HEK293 (cell line): ENCODE measurements around the gene IGF2BP1.

ENCODE experiments used
- GFI1B ChIP-seq: fragments of 450-650 bp; formaldehyde crosslinking; IDR thresholded peaks from 2 replicates; pipeline ENCODE4 v1.5.1; 2016; ENCODE audit warnings: missing biosample characterization, missing genetic modification characterization
- MYNN ChIP-seq: fragments of 450-650 bp; formaldehyde crosslinking; IDR thresholded peaks from 2 replicates; pipeline ENCODE4 v1.5.1; 2016; ENCODE audit warnings: missing biosample characterization, missing genetic modification characterization, borderline replicate concordance
- SCRT2 ChIP-seq: fragments of 450-650 bp; formaldehyde crosslinking; IDR thresholded peaks from 2 replicates; pipeline ENCODE4 v1.5.1; 2016; ENCODE audit warnings: missing biosample characterization, missing genetic modification characterization
- SP7 ChIP-seq: fragments of 450-650 bp; formaldehyde crosslinking; IDR thresholded peaks from 2 replicates; pipeline ENCODE4 v1.5.1; 2016; ENCODE audit warnings: missing biosample characterization, missing genetic modification characterization
- TRIM28 ChIP-seq: IDR thresholded peaks from 2 replicates; pipeline ENCODE4 v1.6.1; 2011; ENCODE audit warnings: low read length, control low read depth, borderline replicate concordance
- YY1 ChIP-seq: fragments of 450-650 bp; formaldehyde crosslinking; IDR thresholded peaks from 2 replicates; pipeline ENCODE4 v1.5.1; 2018; ENCODE audit warnings: missing biosample characterization, missing genetic modification characterization
- ZBTB48 ChIP-seq: fragments of 450-650 bp; formaldehyde crosslinking; IDR thresholded peaks from 2 replicates; pipeline ENCODE4 v1.5.1; 2016; ENCODE audit warnings: missing biosample characterization, missing genetic modification characterization
- ZEB2 ChIP-seq: fragments of 450-650 bp; formaldehyde crosslinking; IDR thresholded peaks from 2 replicates; pipeline ENCODE4 v1.5.1; 2016; ENCODE audit warnings: missing biosample characterization, missing genetic modification characterization
- ZNF114 ChIP-seq: fragments of 450-650 bp; formaldehyde crosslinking; IDR thresholded peaks from 2 replicates; pipeline ENCODE4 v1.5.0; 2017; ENCODE audit warnings: missing biosample characterization, missing genetic modification characterization
- ZNF133 ChIP-seq: fragments of 450-650 bp; formaldehyde crosslinking; IDR thresholded peaks from 2 replicates; pipeline ENCODE4 v1.5.1; 2016; ENCODE audit warnings: missing biosample characterization, missing genetic modification characterization
- ZNF169 ChIP-seq: fragments of 450-650 bp; formaldehyde crosslinking; IDR thresholded peaks from 2 replicates; pipeline ENCODE4 v1.5.1; 2016; ENCODE audit warnings: missing biosample characterization, missing genetic modification characterization
- ZNF174 ChIP-seq: fragments of 450-650 bp; formaldehyde crosslinking; IDR thresholded peaks from 2 replicates; pipeline ENCODE4 v1.5.0; 2017; ENCODE audit warnings: missing biosample characterization, mild to moderate bottlenecking, missing genetic modification characterization
- ZNF184 ChIP-seq: fragments of 450-650 bp; IDR thresholded peaks from 2 replicates; pipeline ENCODE4 v1.5.1; 2018; ENCODE audit warnings: missing biosample characterization, mild to moderate bottlenecking, missing genetic modification characterization
- ZNF23 ChIP-seq: fragments of 450-650 bp; formaldehyde crosslinking; IDR thresholded peaks from 2 replicates; pipeline ENCODE4 v1.5.1; 2016; ENCODE audit warnings: missing biosample characterization, missing genetic modification characterization, borderline replicate concordance
- ZNF394 ChIP-seq: fragments of 450-650 bp; formaldehyde crosslinking; IDR thresholded peaks from 2 replicates; pipeline ENCODE4 v1.5.1; 2016; ENCODE audit warnings: missing biosample characterization, missing genetic modification characterization, mild to moderate bottlenecking, moderate library complexity, borderline replicate concordance
- ZNF473 ChIP-seq: fragments of 450-650 bp; formaldehyde crosslinking; IDR thresholded peaks from 2 replicates; pipeline ENCODE4 v1.5.1; 2017; ENCODE audit warnings: missing biosample characterization, missing genetic modification characterization
- ZNF530 ChIP-seq: fragments of 450-650 bp; formaldehyde crosslinking; IDR thresholded peaks from 2 replicates; pipeline ENCODE4 v1.5.1; 2016; ENCODE audit warnings: low read depth, missing biosample characterization, missing genetic modification characterization
- ZNF561 ChIP-seq: fragments of 450-650 bp; IDR thresholded peaks from 2 replicates; pipeline ENCODE4 v1.5.1; 2018; ENCODE audit warnings: missing biosample characterization, missing genetic modification characterization, borderline replicate concordance
- ZNF571 ChIP-seq: fragments of 450-650 bp; formaldehyde crosslinking; IDR thresholded peaks from 2 replicates; pipeline ENCODE4 v1.5.0; 2017; ENCODE audit warnings: missing biosample characterization, missing genetic modification characterization
- ZNF585B ChIP-seq: fragments of 450-650 bp; formaldehyde crosslinking; IDR thresholded peaks from 2 replicates; pipeline ENCODE4 v1.5.1; 2016; ENCODE audit warnings: missing biosample characterization, missing genetic modification characterization
- ZNF610 ChIP-seq: fragments of 450-650 bp; formaldehyde crosslinking; IDR thresholded peaks from 2 replicates; pipeline ENCODE4 v1.5.1; 2016; ENCODE audit warnings: missing biosample characterization, missing genetic modification characterization, borderline replicate concordance
- ZNF621 ChIP-seq: fragments of 450-650 bp; formaldehyde crosslinking; IDR thresholded peaks from 2 replicates; pipeline ENCODE4 v1.5.1; 2017; ENCODE audit warnings: missing biosample characterization, missing genetic modification characterization
- ZNF654 ChIP-seq: fragments of 450-650 bp; formaldehyde crosslinking; IDR thresholded peaks from 2 replicates; pipeline ENCODE4 v1.5.1; 2016; ENCODE audit warnings: low read depth, missing biosample characterization, missing genetic modification characterization
- ZNF660 ChIP-seq: fragments of 450-650 bp; IDR thresholded peaks from 2 replicates; pipeline ENCODE4 v1.5.1; 2018; ENCODE audit warnings: missing biosample characterization, mild to moderate bottlenecking, missing genetic modification characterization
- ZNF707 ChIP-seq: fragments of 450-650 bp; formaldehyde crosslinking; IDR thresholded peaks from 2 replicates; pipeline ENCODE4 v1.5.1; 2016; ENCODE audit warnings: missing biosample characterization, missing genetic modification characterization
- ZSCAN30 ChIP-seq: fragments of 450-650 bp; IDR thresholded peaks from 2 replicates; pipeline ENCODE4 v1.5.1; 2018; ENCODE audit warnings: missing biosample characterization, mild to moderate bottlenecking, missing genetic modification characterization, moderate library complexity
- ZXDB ChIP-seq: fragments of 450-650 bp; formaldehyde crosslinking; IDR thresholded peaks from 2 replicates; pipeline ENCODE4 v1.5.1; 2016; ENCODE audit warnings: missing biosample characterization, missing genetic modification characterization
- TF ChIP-seq, protein P1 (sequence below): fragments of 450-650 bp; formaldehyde crosslinking; IDR thresholded peaks from 2 replicates; pipeline ENCODE4 v1.5.1; 2017; ENCODE audit warnings: missing biosample characterization, mild to moderate bottlenecking, missing genetic modification characterization, moderate library complexity
- TF ChIP-seq, protein P2 (sequence below): fragments of 450-650 bp; formaldehyde crosslinking; IDR thresholded peaks from 2 replicates; pipeline ENCODE4 v1.5.1; 2016; ENCODE audit warnings: missing biosample characterization, missing genetic modification characterization
- TF ChIP-seq, protein P3 (sequence below): fragments of 450-650 bp; formaldehyde crosslinking; IDR thresholded peaks from 2 replicates; pipeline ENCODE4 v1.5.1; 2017; ENCODE audit warnings: missing biosample characterization, missing genetic modification characterization
- TF ChIP-seq, protein P4 (sequence below): fragments of 450-650 bp; formaldehyde crosslinking; IDR thresholded peaks from 2 replicates; pipeline ENCODE4 v1.5.1; 2016; ENCODE audit warnings: missing biosample characterization, missing genetic modification characterization
- TF ChIP-seq, protein P5 (sequence below): fragments of 450-650 bp; formaldehyde crosslinking; IDR thresholded peaks from 2 replicates; pipeline ENCODE4 v1.5.1; 2017; ENCODE audit warnings: missing biosample characterization, missing genetic modification characterization

The IGF2BP1 gene

DNA sequence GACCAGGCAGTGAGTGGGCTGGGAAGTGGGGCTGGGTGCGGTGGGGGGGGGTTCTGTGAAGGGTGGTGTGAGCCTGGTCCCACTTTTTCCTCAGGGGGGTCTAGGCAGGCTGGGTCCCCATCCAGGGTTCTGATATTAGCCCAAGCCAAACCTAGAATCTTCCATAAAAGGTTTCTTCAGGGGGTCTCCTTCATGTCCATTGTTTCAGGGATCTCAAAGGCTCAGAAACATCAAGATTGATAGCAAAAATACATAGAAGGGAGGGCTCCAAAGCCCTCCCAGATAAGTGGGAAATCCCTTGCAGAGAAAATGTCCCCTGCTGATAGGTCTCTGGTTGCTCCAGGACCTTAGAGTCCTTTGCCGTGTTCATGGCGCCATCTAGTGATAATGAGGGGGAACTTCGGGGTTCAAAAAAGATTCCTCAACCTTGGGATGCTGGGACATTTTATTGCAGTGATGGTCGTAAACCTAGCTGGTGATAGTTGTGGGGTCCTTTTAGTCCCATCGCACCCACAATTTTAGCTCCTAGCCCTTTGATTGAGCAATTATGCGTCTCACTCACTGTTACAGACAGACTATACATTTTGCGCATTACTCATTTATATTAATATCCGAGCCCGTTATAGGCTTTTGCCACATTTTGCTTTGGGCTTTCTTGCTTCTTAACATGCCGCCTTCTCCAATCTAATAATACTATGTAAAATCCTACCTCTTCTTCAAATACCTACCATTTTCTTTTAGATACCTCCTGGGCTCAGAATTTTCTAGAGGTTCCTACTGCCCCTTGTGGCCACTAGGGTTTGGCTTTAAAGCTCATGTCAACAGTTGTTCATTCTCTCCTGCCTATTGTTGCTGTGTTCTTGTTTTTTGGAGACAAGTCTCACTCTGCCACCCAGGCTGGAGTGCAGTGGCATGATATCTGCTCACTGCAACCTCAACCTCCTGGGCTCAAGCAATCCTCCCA lies 35.1 kb downstream of the IGF2BP1 start (continued):
- TF ChIP-seq, protein P1, sequence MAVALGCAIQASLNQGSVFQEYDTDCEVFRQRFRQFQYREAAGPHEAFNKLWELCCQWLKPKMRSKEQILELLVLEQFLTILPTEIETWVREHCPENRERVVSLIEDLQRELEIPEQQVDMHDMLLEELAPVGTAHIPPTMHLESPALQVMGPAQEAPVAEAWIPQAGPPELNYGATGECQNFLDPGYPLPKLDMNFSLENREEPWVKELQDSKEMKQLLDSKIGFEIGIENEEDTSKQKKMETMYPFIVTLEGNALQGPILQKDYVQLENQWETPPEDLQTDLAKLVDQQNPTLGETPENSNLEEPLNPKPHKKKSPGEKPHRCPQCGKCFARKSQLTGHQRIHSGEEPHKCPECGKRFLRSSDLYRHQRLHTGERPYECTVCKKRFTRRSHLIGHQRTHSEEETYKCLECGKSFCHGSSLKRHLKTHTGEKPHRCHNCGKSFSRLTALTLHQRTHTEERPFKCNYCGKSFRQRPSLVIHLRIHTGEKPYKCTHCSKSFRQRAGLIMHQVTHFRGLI (tag by site-specific recombination) = no peak
- TF ChIP-seq, protein P2, sequence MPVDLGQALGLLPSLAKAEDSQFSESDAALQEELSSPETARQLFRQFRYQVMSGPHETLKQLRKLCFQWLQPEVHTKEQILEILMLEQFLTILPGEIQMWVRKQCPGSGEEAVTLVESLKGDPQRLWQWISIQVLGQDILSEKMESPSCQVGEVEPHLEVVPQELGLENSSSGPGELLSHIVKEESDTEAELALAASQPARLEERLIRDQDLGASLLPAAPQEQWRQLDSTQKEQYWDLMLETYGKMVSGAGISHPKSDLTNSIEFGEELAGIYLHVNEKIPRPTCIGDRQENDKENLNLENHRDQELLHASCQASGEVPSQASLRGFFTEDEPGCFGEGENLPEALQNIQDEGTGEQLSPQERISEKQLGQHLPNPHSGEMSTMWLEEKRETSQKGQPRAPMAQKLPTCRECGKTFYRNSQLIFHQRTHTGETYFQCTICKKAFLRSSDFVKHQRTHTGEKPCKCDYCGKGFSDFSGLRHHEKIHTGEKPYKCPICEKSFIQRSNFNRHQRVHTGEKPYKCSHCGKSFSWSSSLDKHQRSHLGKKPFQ (tag by site-specific recombination) = 0 out of 2 replicates have a peak, but pooled peaks have one; percentile 20
- TF ChIP-seq, protein P3, sequence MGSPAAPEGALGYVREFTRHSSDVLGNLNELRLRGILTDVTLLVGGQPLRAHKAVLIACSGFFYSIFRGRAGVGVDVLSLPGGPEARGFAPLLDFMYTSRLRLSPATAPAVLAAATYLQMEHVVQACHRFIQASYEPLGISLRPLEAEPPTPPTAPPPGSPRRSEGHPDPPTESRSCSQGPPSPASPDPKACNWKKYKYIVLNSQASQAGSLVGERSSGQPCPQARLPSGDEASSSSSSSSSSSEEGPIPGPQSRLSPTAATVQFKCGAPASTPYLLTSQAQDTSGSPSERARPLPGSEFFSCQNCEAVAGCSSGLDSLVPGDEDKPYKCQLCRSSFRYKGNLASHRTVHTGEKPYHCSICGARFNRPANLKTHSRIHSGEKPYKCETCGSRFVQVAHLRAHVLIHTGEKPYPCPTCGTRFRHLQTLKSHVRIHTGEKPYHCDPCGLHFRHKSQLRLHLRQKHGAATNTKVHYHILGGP (tag by site-specific recombination) = no peak
- TF ChIP-seq ZXDB (tag by site-specific recombination) (0 out of 2 replicates have a peak, but pooled peaks have one; percentile 38), SP7 (peak; percentile 19; the same call in 1 of the 2 replicates), ZBTB48 (tag by site-specific recombination) (0 out of 2 replicates have a peak, but pooled peaks have one; percentile 16), ZNF473 (no peak), ZNF394 (tag by site-specific recombination) (no peak), ZSCAN30 (tag by site-specific recombination) (peak; percentile 85), ZNF561 (tag by site-specific recombination) (0 out of 2 replicates have a peak, but pooled peaks have one; percentile 57), SCRT2 (tag by site-specific recombination) (peak; percentile 82), ZEB2 (tag by site-specific recombination) (peak; percentile 51; the same call in 1 of the 2 replicates), ZNF654 (tag by site-specific recombination) (peak; percentile 100), ZNF610 (tag by site-specific recombination) (no peak), ZNF530 (tag by site-specific recombination) (no peak), GFI1B (no peak), ZNF133 (tag by site-specific recombination) (no peak), ZNF169 (no peak), TRIM28 (0 out of 2 replicates have a peak, but pooled peaks have one; percentile 33), ZNF114 (tag by site-specific recombination) (no peak), ZNF571 (tag by site-specific recombination) (no peak), MYNN (tag by site-specific recombination) (no peak), YY1 (tag by site-specific recombination) (no peak), ZNF585B (tag by site-specific recombination) (no peak), ZNF621 (no peak), ZNF660 (tag by site-specific recombination) (peak; percentile 80; the same call in 1 of the 2 replicates), ZNF184 (tag by site-specific recombination) (no peak), ZNF174 (tag by site-specific recombination) (no peak), ZNF707 (tag by site-specific recombination) (no peak), ZNF23 (tag by site-specific recombination) (no peak)
- TF ChIP-seq, protein P4, sequence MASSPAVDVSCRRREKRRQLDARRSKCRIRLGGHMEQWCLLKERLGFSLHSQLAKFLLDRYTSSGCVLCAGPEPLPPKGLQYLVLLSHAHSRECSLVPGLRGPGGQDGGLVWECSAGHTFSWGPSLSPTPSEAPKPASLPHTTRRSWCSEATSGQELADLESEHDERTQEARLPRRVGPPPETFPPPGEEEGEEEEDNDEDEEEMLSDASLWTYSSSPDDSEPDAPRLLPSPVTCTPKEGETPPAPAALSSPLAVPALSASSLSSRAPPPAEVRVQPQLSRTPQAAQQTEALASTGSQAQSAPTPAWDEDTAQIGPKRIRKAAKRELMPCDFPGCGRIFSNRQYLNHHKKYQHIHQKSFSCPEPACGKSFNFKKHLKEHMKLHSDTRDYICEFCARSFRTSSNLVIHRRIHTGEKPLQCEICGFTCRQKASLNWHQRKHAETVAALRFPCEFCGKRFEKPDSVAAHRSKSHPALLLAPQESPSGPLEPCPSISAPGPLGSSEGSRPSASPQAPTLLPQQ (tag by site-specific recombination) = peak; percentile 92
- TF ChIP-seq, protein P5, sequence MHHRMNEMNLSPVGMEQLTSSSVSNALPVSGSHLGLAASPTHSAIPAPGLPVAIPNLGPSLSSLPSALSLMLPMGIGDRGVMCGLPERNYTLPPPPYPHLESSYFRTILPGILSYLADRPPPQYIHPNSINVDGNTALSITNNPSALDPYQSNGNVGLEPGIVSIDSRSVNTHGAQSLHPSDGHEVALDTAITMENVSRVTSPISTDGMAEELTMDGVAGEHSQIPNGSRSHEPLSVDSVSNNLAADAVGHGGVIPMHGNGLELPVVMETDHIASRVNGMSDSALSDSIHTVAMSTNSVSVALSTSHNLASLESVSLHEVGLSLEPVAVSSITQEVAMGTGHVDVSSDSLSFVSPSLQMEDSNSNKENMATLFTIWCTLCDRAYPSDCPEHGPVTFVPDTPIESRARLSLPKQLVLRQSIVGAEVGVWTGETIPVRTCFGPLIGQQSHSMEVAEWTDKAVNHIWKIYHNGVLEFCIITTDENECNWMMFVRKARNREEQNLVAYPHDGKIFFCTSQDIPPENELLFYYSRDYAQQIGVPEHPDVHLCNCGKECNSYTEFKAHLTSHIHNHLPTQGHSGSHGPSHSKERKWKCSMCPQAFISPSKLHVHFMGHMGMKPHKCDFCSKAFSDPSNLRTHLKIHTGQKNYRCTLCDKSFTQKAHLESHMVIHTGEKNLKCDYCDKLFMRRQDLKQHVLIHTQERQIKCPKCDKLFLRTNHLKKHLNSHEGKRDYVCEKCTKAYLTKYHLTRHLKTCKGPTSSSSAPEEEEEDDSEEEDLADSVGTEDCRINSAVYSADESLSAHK = no peak
